Activated T-cell treated with anti-CD3 and anti-CD28 coated beads for 1 hour (primary cell): ENCODE data around the gene POLR3C.
A peak's percentile ranks its signal among the peaks of the same experiment; 100 is the strongest.
"Not testable (repeated sequence)": the region's sequence is repeated elsewhere in the genome, so short reads cannot be mapped to it uniquely, and the experiment has no call there.

Experiments
- DNase-seq: peaks from one replicate; pipeline ENCODE4 v3.0.0-alpha.2; 2020; ENCODE audit warnings: low read depth

Gene POLR3C

GRCh38 chr1:145823565-145824498, at the start of gene POLR3C, which contains the start of gene RNF115:
Gene POLR3C (plus strand): TSS chr1:145824200. CDS start chr1:145825777, 1,577 bp downstream.
Gene RNF115 (minus strand): TSS chr1:145824095. CDS start chr1:145823873, 222 bp downstream.
- DNase-seq, result peak; percentile 81

- no peak for DNase-seq
These were observed 46.4 kb upstream of the POLR3C start for GRCh38 chr1:145777357-145778145.

- no peak for DNase-seq
These were observed 45.9 kb upstream of the POLR3C start for GRCh38 chr1:145778146-145778540.

- DNase-seq, result no peak
These were observed 41.5 kb upstream of the POLR3C start for GRCh38 chr1:145782272-145783099.

- no peak for DNase-seq
These were observed 39.6 kb upstream of the POLR3C start for GRCh38 chr1:145784409-145784808.

- DNase-seq, result no peak
These were observed 38.5 kb upstream of the POLR3C start for GRCh38 chr1:145785547-145785946.

- DNase-seq, result no peak
These were observed 37.7 kb upstream of the POLR3C start for GRCh38 chr1:145786271-145786670.

GRCh38 chr1:145788580-145788979, 35.4 kb upstream of the POLR3C start:
- no peak for DNase-seq

- DNase-seq, result not testable (repeated sequence)
These were observed 32.1 kb upstream of the POLR3C start for GRCh38 chr1:145791860-145792259.

- DNase-seq, result no peak
These were observed 31.5 kb upstream of the POLR3C start for GRCh38 chr1:145792484-145792883.

GRCh38 chr1:145795257-145795881, 28.6 kb upstream of the POLR3C start:
- DNase-seq, result no peak

GRCh38 chr1:145796753-145797152, 27.2 kb upstream of the POLR3C start:
- DNase-seq, result no peak

GRCh38 chr1:145799806-145800205, 24.2 kb upstream of the POLR3C start:
- DNase-seq, result no peak

- no peak for DNase-seq
These were observed 19.6 kb upstream of the POLR3C start for GRCh38 chr1:145804235-145805045.

- no peak for DNase-seq
These were observed 18.9 kb upstream of the POLR3C start for GRCh38 chr1:145805057-145805456.

GRCh38 chr1:145806408-145806807, 17.6 kb upstream of the POLR3C start:
- no peak for DNase-seq

- DNase-seq, result no peak
These were observed 17.2 kb upstream of the POLR3C start for GRCh38 chr1:145806844-145807243.

GRCh38 chr1:145812977-145813810, 10.8 kb upstream of the POLR3C start:
- not testable (repeated sequence) for DNase-seq

GRCh38 chr1:145818095-145818494, 5.9 kb upstream of the POLR3C start:
- not testable (repeated sequence) for DNase-seq
